Testis (tissue), 3 donors: ENCODE data around the gene TXNDC8. TPM values are rescaled to one million over a fixed set of nuclear protein-coding genes. Genes with fewer than 3 reads are reported as not detected.

ENCODE experiments used
- DNase-seq: peaks from one replicate; pipeline ENCODE4 v3.0.0-alpha.2; 2019
- H3K27ac ChIP-seq, 2 donors: fragments of 200-600 bp; sonication (generic); one replicate each; pipeline ENCODE4 v1.5.1; 2019
- H3K27me3 ChIP-seq: fragments of 200-600 bp; sonication (generic); one replicate; pipeline ENCODE4 v1.5.1; 2019
- H3K36me3 ChIP-seq: fragments of 200-600 bp; sonication (generic); one replicate; pipeline ENCODE4 v1.5.1; 2017; ENCODE audit warnings: low read depth; ENCODE audit errors: missing control alignments
- H3K4me1 ChIP-seq: fragments of 200-600 bp; sonication (generic); one replicate; pipeline ENCODE4 v1.5.1; 2019
- H3K4me3 ChIP-seq, 2 donors: fragments of 200-600 bp; sonication (generic); one replicate each; pipeline ENCODE4 v1.5.1; 2017 to 2019
- H3K9me3 ChIP-seq: fragments of 200-600 bp; sonication (generic); one replicate; pipeline ENCODE4 v1.5.1; 2017
- CTCF ChIP-seq, 3 experiments: fragments of 450-650 bp in 2 of 3; fragments of 200-600 bp in 1 of 3; sonication (generic) in 1 of 3; IDR thresholded peaks; one replicate each; pipeline ENCODE4 v1.5.1; 2016 to 2019; ENCODE audit warnings: antibody characterized with exemption in 3 of 3, mild to moderate bottlenecking in 2 of 3, moderate library complexity in 1 of 3
- POLR2A ChIP-seq: fragments of 450-650 bp; IDR thresholded peaks from one replicate; pipeline ENCODE4 v1.6.1; 2017; ENCODE audit warnings: antibody characterized with exemption, mild to moderate bottlenecking, moderate library complexity
- WGBS, 2 donors: methylation state at CpG; one replicate each; pipeline ENCODE4 v1.1.5; 2018; 5-methylcytosine and 5-hydroxymethylcytosine counted together
- intact Hi-C: fragments of 100-400 bp; cut with DNase I; formaldehyde crosslinking; loops from one replicate; pipeline ENCODE4 v1.15.1; 2023; ENCODE audit warnings: low total_unique reads
- polyA plus RNA-seq: library from polyadenylated mRNA; stranded (reverse); fragments of 350-450 nt; fragmentation: Illumina TruSeq; extraction: RNeasy Lipid Tissue Mini Kit (QIAGEN cat#74804); gene quantifications from one replicate; pipeline ENCODE4 v1.2.3, GENCODE V29; 2014; ENCODE audit warnings: low read depth, low replicate concordance; ENCODE audit not compliant: insufficient read depth
- total RNA-seq, 2 donors: library from RNA; depleted of rRNA; stranded (reverse); fragments of >200 nt; gene quantifications; one replicate each; pipeline ENCODE4 v1.2.3, GENCODE V29; 2016

TXNDC8 gene
- total and polyA plus RNA-seq, 3 donors from 2014 or later = 3.5 to 17.9 (median 16.7) TPM

DNA sequence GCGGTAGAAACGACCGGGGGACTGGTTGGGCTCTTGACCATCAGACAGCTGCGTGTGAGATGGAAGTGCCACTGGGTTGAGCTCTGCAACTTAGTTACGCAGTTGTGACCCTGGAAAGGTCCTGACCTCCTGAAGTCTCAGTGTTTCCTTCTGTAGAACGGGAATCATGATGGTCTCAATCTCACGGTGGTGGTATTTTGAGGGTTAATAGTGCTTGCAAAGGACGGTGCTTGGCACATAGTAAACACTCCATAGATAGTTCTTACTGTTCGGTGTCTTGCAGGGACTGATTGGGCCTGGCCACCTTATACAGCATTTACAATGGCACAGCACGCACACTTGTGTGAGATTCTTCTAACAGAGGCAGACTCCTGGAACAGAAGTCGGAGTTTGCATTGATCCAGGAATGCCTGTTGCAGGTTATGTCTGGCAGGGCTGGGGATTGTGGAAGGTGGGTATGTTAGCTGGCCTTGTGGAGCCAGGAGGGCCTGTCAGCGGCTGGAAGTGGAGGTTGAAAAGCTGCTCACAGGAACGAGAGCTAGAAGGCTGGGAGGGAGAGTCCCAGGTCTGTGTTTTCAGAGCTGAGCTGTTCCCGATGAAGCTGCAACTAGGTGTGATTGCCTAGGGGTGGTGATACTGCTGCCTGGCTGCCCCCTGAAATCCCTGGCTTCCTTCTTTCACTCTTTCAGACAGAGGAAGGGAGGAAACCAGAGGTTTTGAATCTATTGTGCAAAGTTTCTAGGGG, 80.4 kb downstream of the TXNDC8 start:
- intact Hi-C loops = no loop called here
- DNase-seq = peak; percentile 26
- peaks cover 20% of the 10 kb centered on the region for H3K4me1 ChIP-seq
- no peaks in the 10 kb centered on the region for H3K27me3 ChIP-seq
- peak overlapping the region; percentile 71 to 89 for H3K27ac ChIP-seq
- H3K9me3 ChIP-seq = no peaks in the 10 kb centered on the region
- 5 to 6% methylated on average over 14 of the region's 14 CpGs for whole genome bisulfite sequencing, 2 donors
- H3K36me3 ChIP-seq = no peaks in the 10 kb centered on the region
- TF ChIP-seq POLR2A (no peak), CTCF (IDR thresholded peaks at IDR 0.05) (no peak)
- peak overlapping the region; percentile 96 to 97 for H3K4me3 ChIP-seq

GRCh38 chr9:110256380-110257096, 81.1 kb downstream of the TXNDC8 start, which contains the start of gene TXN:
TSS of gene TXN (minus strand) at chr9:110256507. CDS start at chr9:110256435, 72 bp downstream.
- DNase-seq = peak; percentile 90
- peak within 1 kb of the TSS; percentile 81 to 89 for H3K27ac ChIP-seq
- intact Hi-C loops = no loop called here
- no peaks in the 10 kb centered on the region for H3K36me3 ChIP-seq
- no peaks in the 10 kb centered on the region for H3K9me3 ChIP-seq
- peak within 1 kb of the TSS; percentile 96 to 97 for H3K4me3 ChIP-seq
- WGBS, 2 donors = 0% methylated on average over 30 to 61 of the region's 65 CpGs
- TF ChIP-seq CTCF (IDR thresholded peaks at IDR 0.05) (no peak), POLR2A (peak; percentile 8)
- H3K27me3 ChIP-seq = no peaks in the 10 kb centered on the region
- peaks cover 20% of the 10 kb centered on the region for H3K4me1 ChIP-seq

- TF ChIP-seq POLR2A = no peak
- no peak for TF ChIP-seq CTCF (IDR thresholded peaks at IDR 0.05)
- H3K4me3 ChIP-seq = peak overlapping the region; percentile 96 to 97
- peak overlapping the region; percentile 81 to 89 for H3K27ac ChIP-seq
- no peaks in the 10 kb centered on the region for H3K9me3 ChIP-seq
- H3K4me1 ChIP-seq = peaks cover 20% of the 10 kb centered on the region
- no peaks in the 10 kb centered on the region for H3K27me3 ChIP-seq
- H3K36me3 ChIP-seq = no peaks in the 10 kb centered on the region
- 0 to 1% methylated on average over 14 to 67 of the region's 81 CpGs for WGBS, 2 donors
- peak; percentile 72 for DNase-seq
- intact Hi-C loops = no loop called here
These were observed 81.9 kb downstream of the TXNDC8 start for GRCh38 chr9:110255463-110256379.

DNA sequence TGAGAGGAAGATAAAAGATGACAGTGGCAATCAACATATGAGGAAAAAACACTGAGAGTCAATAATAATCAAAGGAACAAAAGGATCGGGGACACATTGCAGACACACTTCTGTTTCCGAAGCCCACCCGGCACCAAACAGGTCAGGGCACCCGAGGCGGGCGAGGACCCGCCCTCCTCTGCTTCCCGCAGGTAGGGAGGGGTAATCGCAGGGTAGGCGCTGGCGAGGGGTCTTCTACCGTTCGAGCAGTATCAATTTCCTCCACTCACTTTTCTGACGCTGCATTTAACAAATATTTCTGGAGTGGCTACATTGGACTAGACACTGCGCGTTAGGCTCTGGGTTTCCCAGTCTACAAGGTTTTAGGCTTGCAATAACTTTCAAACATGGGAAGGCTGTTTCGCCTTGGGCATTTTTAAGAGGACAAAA, 82.6 kb downstream of the TXNDC8 start:
- Histone ChIP-seq H3K9me3 (no peaks in the 10 kb centered on the region), H3K36me3 (no peaks in the 10 kb centered on the region), H3K27ac (peak overlapping the region; percentile 81 to 89), H3K27me3 (no peaks in the 10 kb centered on the region), H3K4me1 (peaks cover 20% of the 10 kb centered on the region), H3K4me3 (peak overlapping the region; percentile 96 to 97)
- 4 to 22% methylated on average over 13 to 17 of the region's 17 CpGs for WGBS, 2 donors
- TF ChIP-seq CTCF (IDR thresholded peaks at IDR 0.05) = no peak
- no peak for TF ChIP-seq POLR2A
- no peak for DNase-seq
- intact Hi-C loops = no loop called here
